GM12872 (cell line): Measurements from ENCODE around the gene PPIP5K1.

Experiments used
- CTCF ChIP-seq: IDR thresholded peaks from 3 replicates; pipeline ENCODE4 v1.5.1; 2011; ENCODE audit warnings: low read depth, mild to moderate bottlenecking, low read length, moderate library complexity; ENCODE audit not compliant: insufficient read depth

Gene PPIP5K1

GRCh38 chr15:43488790-43489189 lies 101.2 kb downstream of the PPIP5K1 start:
- no peak for TF ChIP-seq CTCF

GRCh38 chr15:43487271-43487895 lies 102.6 kb downstream of the PPIP5K1 start:
- no peak for TF ChIP-seq CTCF

GRCh38 chr15:43484455-43484854 lies 105.6 kb downstream of the PPIP5K1 start:
- no peak for TF ChIP-seq CTCF
